H1 (cell line): ENCODE data around the gene ANGPTL5. TPM values are rescaled to one million over a fixed set of nuclear protein-coding genes. Genes with fewer than 3 reads are reported as not detected.

ENCODE experiments used
- CTCF ChIA-PET: fragments of 300-600 bp; sonication (Branson Sonifier 250); formaldehyde crosslinking; loops from one replicate; lab custom pipeline; 2021; ENCODE audit not compliant: partially characterized antibody; lab: Charles Lee
- POLR2A ChIA-PET: fragments of 300-600 bp; sonication (Branson Sonifier 250); formaldehyde crosslinking; loops from one replicate; lab custom pipeline; 2021; ENCODE audit warnings: inconsistent platforms; ENCODE audit not compliant: partially characterized antibody; lab: Charles Lee
- DNase-seq, 2 experiments: peaks; one replicate each; pipeline versions ENCODE4 v3.0.0 to v3.0.0-alpha.2; 2010 to 2022; ENCODE audit warnings: low spot score in 2 of 2, low read depth in 1 of 2, mixed read lengths in 1 of 2
- FAIRE-seq: peaks from 2 replicates; lab custom pipeline; 2011; peaks lifted over from hg19 to GRCh38; lab: Jason Lieb, UNC
- H2AFZ ChIP-seq: 2 replicates; pipeline ENCODE4 v1.8.1; 2012; ENCODE audit warnings: low read length, inconsistent platforms
- H2AK5ac ChIP-seq: 2 replicates; pipeline ENCODE4 v1.6.1; 2013; ENCODE audit warnings: low read depth, low read length
- H2BK120ac ChIP-seq: replicated peaks from 2 replicates; pipeline ENCODE3; 2013; ENCODE audit warnings: low read depth, low read length, inconsistent platforms
- H2BK12ac ChIP-seq: 2 replicates; pipeline ENCODE4 v1.6.1; 2013; ENCODE audit warnings: low read depth, low read length
- H2BK15ac ChIP-seq: 2 replicates; pipeline ENCODE4 v1.6.1; 2013; ENCODE audit warnings: low read length
- H2BK20ac ChIP-seq: 2 replicates; pipeline ENCODE4 v1.6.1; 2013; ENCODE audit warnings: low read length
- H2BK5ac ChIP-seq: 2 replicates; pipeline ENCODE4 v1.6.1; 2013; ENCODE audit warnings: low read depth, low read length
- H3K14ac ChIP-seq: 2 replicates; pipeline ENCODE4 v1.6.1; 2013; ENCODE audit warnings: inconsistent platforms; ENCODE audit not compliant: insufficient read length
- H3K18ac ChIP-seq: 2 replicates; pipeline ENCODE4 v1.6.1; 2013; ENCODE audit warnings: low read length; ENCODE audit errors: extremely low read depth
- H3K23ac ChIP-seq: 2 replicates; pipeline ENCODE4 v1.6.1; 2013; ENCODE audit warnings: inconsistent platforms; ENCODE audit not compliant: insufficient read length
- H3K23me2 ChIP-seq: 2 replicates; pipeline ENCODE4 v1.6.1; 2013; ENCODE audit warnings: low read depth, low read length
- H3K27ac ChIP-seq: 2 replicates; pipeline ENCODE4 v1.6.1; 2011; ENCODE audit warnings: low read depth, low read length, inconsistent platforms
- H3K27me3 ChIP-seq, 4 experiments: replicated peaks in 1 of 4; 1 replicate in 1 of 4; 2 replicates in 3 of 4; pipeline versions ENCODE4 v1.6.1 to v1.8.1; 2011 to 2013; ENCODE audit warnings: low read length in 3 of 4, mild to moderate bottlenecking in 3 of 4, inconsistent platforms in 2 of 4, mixed read lengths in 2 of 4, moderate library complexity in 1 of 4; ENCODE audit not compliant: control insufficient read depth in 3 of 4, insufficient read depth in 3 of 4; ENCODE audit errors: extremely low read depth in 1 of 4
- H3K36me3 ChIP-seq, 4 experiments: 2 replicates each; pipeline versions ENCODE4 v1.6.1 to v1.8.1; 2011 to 2013; ENCODE audit warnings: mild to moderate bottlenecking in 4 of 4, low read length in 3 of 4, moderate library complexity in 2 of 4, control low read depth in 1 of 4, inconsistent platforms in 1 of 4; ENCODE audit not compliant: insufficient read depth in 4 of 4, control insufficient read depth in 2 of 4
- H3K4ac ChIP-seq: replicated peaks from 2 replicates; pipeline ENCODE3; 2013; ENCODE audit warnings: low read length, low read depth, mixed read lengths, inconsistent platforms; ENCODE audit not compliant: insufficient read length
- H3K4me1 ChIP-seq, 4 experiments: replicated peaks in 1 of 4; 1 replicate in 1 of 4; 2 replicates in 3 of 4; pipeline versions ENCODE4 v1.6.1 to v1.8.1; 2011 to 2013; ENCODE audit warnings: low read length in 3 of 4, inconsistent platforms in 2 of 4, mixed read lengths in 1 of 4; ENCODE audit not compliant: insufficient read depth in 4 of 4, control insufficient read depth in 3 of 4
- H3K4me2 ChIP-seq, 2 experiments: 2 replicates each; pipeline versions ENCODE4 v1.6.1 to v1.8.1; 2011 to 2013; ENCODE audit warnings: low read depth in 2 of 2, low read length in 2 of 2, control low read depth in 1 of 2, inconsistent platforms in 1 of 2, mild to moderate bottlenecking in 1 of 2; ENCODE audit not compliant: insufficient read depth in 1 of 2
- H3K4me3 ChIP-seq, 4 experiments: fragments of 200-600, 300-600 bp in 1 of 4; sonication (generic), shearing (Covaris generic), sonication (Bioruptor Twin) in 1 of 4; 2 replicates each; pipeline versions ENCODE4 v1.5.1 to v1.8.1; 2011 to 2016; ENCODE audit warnings: low read length in 4 of 4, low read depth in 3 of 4, control low read depth in 2 of 4, inconsistent platforms in 2 of 4, mild to moderate bottlenecking in 2 of 4, mixed read lengths in 1 of 4, moderate library complexity in 1 of 4; ENCODE audit not compliant: insufficient read depth in 2 of 4; ENCODE audit errors: extremely low read depth in 1 of 4
- H3K56ac ChIP-seq: replicated peaks from 2 replicates; pipeline ENCODE3; 2013; ENCODE audit warnings: low read depth, mild to moderate bottlenecking, mixed read lengths, low read length, inconsistent platforms; ENCODE audit not compliant: insufficient read length
- H3K79me1 ChIP-seq: 2 replicates; pipeline ENCODE4 v1.6.1; 2013; ENCODE audit warnings: low read depth, low read length, control low read depth
- H3K79me2 ChIP-seq, 2 experiments: 2 replicates each; pipeline versions ENCODE4 v1.6.1 to v1.8.1; 2012 to 2013; ENCODE audit warnings: low read length in 2 of 2, mild to moderate bottlenecking in 2 of 2, inconsistent platforms in 1 of 2; ENCODE audit not compliant: insufficient read depth in 2 of 2, control insufficient read depth in 1 of 2
- H3K9ac ChIP-seq, 4 experiments: replicated peaks in 1 of 4; 1 replicate in 1 of 4; 2 replicates in 3 of 4; pipeline versions ENCODE4 v1.6.1 to v1.8.1; 2011 to 2013; ENCODE audit warnings: low read depth in 3 of 4, low read length in 3 of 4, control low read depth in 2 of 4, mild to moderate bottlenecking in 2 of 4, moderate library complexity in 2 of 4, inconsistent platforms in 1 of 4; ENCODE audit errors: extremely low read depth in 1 of 4
- H3K9me3 ChIP-seq, 2 experiments: 2 replicates each; pipeline versions ENCODE4 v1.6.1 to v1.8.1; 2012 to 2013; ENCODE audit warnings: mild to moderate bottlenecking in 2 of 2, moderate library complexity in 2 of 2, control low read depth in 1 of 2, inconsistent platforms in 1 of 2, low read depth in 1 of 2, low read length in 1 of 2, mixed read lengths in 1 of 2; ENCODE audit not compliant: insufficient read depth in 2 of 2
- H4K20me1 ChIP-seq, 2 experiments: replicated peaks in 1 of 2; 2 replicates each; pipeline versions ENCODE3 to v1.8.1; 2011 to 2013; ENCODE audit warnings: inconsistent platforms in 2 of 2, low read length in 2 of 2, mild to moderate bottlenecking in 1 of 2; ENCODE audit not compliant: insufficient read depth in 2 of 2, control insufficient read depth in 1 of 2
- H4K5ac ChIP-seq: 2 replicates; pipeline ENCODE4 v1.6.1; 2013; ENCODE audit warnings: low read length, low read depth, mixed read lengths, inconsistent platforms; ENCODE audit not compliant: insufficient read length
- H4K8ac ChIP-seq: 2 replicates; pipeline ENCODE4 v1.8.0; 2013; ENCODE audit warnings: mild to moderate bottlenecking, moderate library complexity, low read length, inconsistent platforms; ENCODE audit not compliant: insufficient read depth; ENCODE audit errors: extremely low read depth
- H4K91ac ChIP-seq: replicated peaks from 2 replicates; pipeline ENCODE3; 2013; ENCODE audit warnings: low read length, mixed read lengths, inconsistent platforms; ENCODE audit not compliant: insufficient read length
- ASH2L ChIP-seq: fragments of 200-600, 300-600 bp; sonication (generic); IDR thresholded peaks from one replicate; pipeline ENCODE4 v1.7.1; 2017; ENCODE audit warnings: low read length
- CHD2 ChIP-seq: IDR thresholded peaks from 2 replicates; pipeline ENCODE4 v1.6.1; 2012; ENCODE audit warnings: low read length, improper control_type of control experiment
- GABPA ChIP-seq: IDR thresholded peaks from 2 replicates; pipeline ENCODE4 v1.6.1; 2011; ENCODE audit warnings: mild to moderate bottlenecking, low read length, moderate library complexity, borderline replicate concordance; ENCODE audit not compliant: insufficient read depth
- MAFK ChIP-seq: IDR thresholded peaks from 2 replicates; pipeline ENCODE4 v1.6.1; 2012; ENCODE audit warnings: low read depth, mild to moderate bottlenecking, improper control_type of control experiment, low read length
- MAX ChIP-seq: IDR thresholded peaks from 2 replicates; pipeline ENCODE4 v1.6.1; 2012; ENCODE audit warnings: inconsistent platforms
- RXRA ChIP-seq: IDR thresholded peaks from 2 replicates; pipeline ENCODE4 v1.6.1; 2011; ENCODE audit warnings: low read depth, mild to moderate bottlenecking, low read length, moderate library complexity; ENCODE audit not compliant: insufficient read depth
- SIN3A ChIP-seq, 2 experiments: IDR thresholded peaks in 1 of 2; conservative IDR thresholded peaks in 1 of 2; 2 replicates each; pipeline ENCODE4 v1.6.1; 2011 to 2012; ENCODE audit warnings: low read length in 2 of 2, improper control_type of control experiment in 1 of 2, low read depth in 1 of 2, mild to moderate bottlenecking in 1 of 2
- TAF1 ChIP-seq: IDR thresholded peaks from 2 replicates; pipeline ENCODE4 v1.6.1; 2011; ENCODE audit warnings: mild to moderate bottlenecking, low read depth, low read length
- TEAD4 ChIP-seq: IDR thresholded peaks from 2 replicates; pipeline ENCODE4 v1.6.1; 2012; ENCODE audit warnings: low read depth, low read length, inconsistent platforms, mixed read lengths
- YY1 ChIP-seq: IDR thresholded peaks from 2 replicates; pipeline ENCODE4 v1.6.1; 2011; ENCODE audit warnings: low read depth, mild to moderate bottlenecking, low read length
- WGBS, 2 experiments: shearing (Covaris generic) in 1 of 2; methylation state at CpG; one replicate each; pipeline versions ENCODE4 v1.1.6 to v1.1.7; 2013 to 2015; ENCODE audit warnings: low lambda C conversion rate in 2 of 2, mixed read lengths in 2 of 2, inconsistent platforms in 1 of 2, low coverage in 1 of 2, missing lambda C conversion rate in 1 of 2; ENCODE audit not compliant: insufficient replicate concordance in 2 of 2, insufficient coverage in 1 of 2, insufficient read length in 1 of 2; ENCODE audit errors: extremely low coverage in 1 of 2, missing lambda C conversion rate in 1 of 2; 5-methylcytosine and 5-hydroxymethylcytosine counted together
- polyA plus RNA-seq, 7 experiments: library from polyadenylated mRNA; depleted of rRNA in 3 of 7; stranded (reverse) in 5 of 7; unstranded in 2 of 7; fragments of >200 nt in 5 of 7; fragments of 200-250 nt in 2 of 7; gene quantifications; 1 replicate in 5 of 7; 2 replicates in 1 of 7; 4 replicates in 1 of 7; pipeline versions ENCODE4 v1.2.1 to v1.2.3, GENCODE V29; 2011 to 2013; ENCODE audit warnings: missing spikeins in 2 of 7, mixed read lengths in 2 of 7
- total RNA-seq: library from RNA; stranded (reverse); fragmentation: NEBNext Ultra II Directional; extraction: Animal tissue kit (Norgen Biotek cat#: 25700); gene quantifications from 2 replicates; pipeline ENCODE4 v1.2.1, GENCODE V29; 2021

Gene ANGPTL5
- total and polyA plus RNA-seq, 2 of the 8 experiments (the other 6 are each of a cell fraction or from before 2014, with no cell fraction given), result not detected

- H3K27me3 ChIP-seq, result no peaks in the 10 kb centered on the region
- H2BK20ac ChIP-seq, result no peak overlapping the region
- ChIA-PET CTCF (interaction anchor here (0.7 to 2.3 kb wide), 4 partner anchors 17 to 444 kb away, joined by 3 to 9 read pairs (median 3); no protein-coding TSS in a partner anchor), POLR2A (no interaction called here)
- H4K20me1 ChIP-seq, result no peaks in the 10 kb centered on the region
- H3K56ac ChIP-seq, result no peak overlapping the region
- no peak overlapping the region for H2BK120ac ChIP-seq
- no peak overlapping the region for H4K5ac ChIP-seq
- H2BK15ac ChIP-seq, result no peak overlapping the region
- H4K91ac ChIP-seq, result no peak overlapping the region
- H3K79me2 ChIP-seq, result no peaks in the 10 kb centered on the region
- no peak overlapping the region for H3K23ac ChIP-seq
- no peak overlapping the region for H2BK12ac ChIP-seq
- no peak overlapping the region for H3K4ac ChIP-seq
- H3K27ac ChIP-seq, result no peak overlapping the region
- H2AFZ ChIP-seq, result no peak overlapping the region
- no peaks in the 10 kb centered on the region for H3K9me3 ChIP-seq
- no peak overlapping the region for H2BK5ac ChIP-seq
- no peak overlapping the region for H3K4me2 ChIP-seq
- 76% methylated on average over 2 of the region's 2 CpGs; no CpG with 5 or more reads in 1 of the 2 experiments for WGBS, 2 experiments
- no peak overlapping the region for H3K9ac ChIP-seq
- H3K36me3 ChIP-seq, result no peaks in the 10 kb centered on the region
- no peak overlapping the region for H2AK5ac ChIP-seq
- H3K18ac ChIP-seq, result no peak overlapping the region
- H4K8ac ChIP-seq, result no peak overlapping the region
- DNase-seq (no peak), FAIRE-seq (no peak)
- no peak overlapping the region for H3K4me3 ChIP-seq
- no peak overlapping the region for H3K14ac ChIP-seq
- no peaks in the 10 kb centered on the region for H3K4me1 ChIP-seq
- H3K79me1 ChIP-seq, result no peaks in the 10 kb centered on the region
- H3K23me2 ChIP-seq, result no peaks in the 10 kb centered on the region
- no peak for TF ChIP-seq SIN3A (conservative IDR thresholded peaks at IDR 0.05 in 1 of 2, IDR thresholded peaks at IDR 0.05 in 1 of 2; ENCODE audit: low read depth in 1 of 2, low read length in 2 of 2)
- no peak for TF ChIP-seq TEAD4
- no peak for TF ChIP-seq CHD2
- TF ChIP-seq MAFK, result no peak
- TF ChIP-seq YY1, result no peak
- TF ChIP-seq GABPA, result no peak
- no peak for TF ChIP-seq RXRA
- no peak for TF ChIP-seq MAX
- TF ChIP-seq TAF1, result no peak
- TF ChIP-seq ASH2L, result no peak
Measured at GRCh38 chr11:101881586-101881985, 34.7 kb downstream of the ANGPTL5 start.
